GM19099 (cell line): ENCODE measurements around the gene KIFBP.

Experiments
- POLR2A ChIP-seq: IDR thresholded peaks from 3 replicates; pipeline ENCODE4 v1.6.1; 2011; ENCODE audit warnings: low read depth; ENCODE audit not compliant: insufficient read length; ENCODE audit errors: extremely low read depth

The KIFBP gene, protein sequence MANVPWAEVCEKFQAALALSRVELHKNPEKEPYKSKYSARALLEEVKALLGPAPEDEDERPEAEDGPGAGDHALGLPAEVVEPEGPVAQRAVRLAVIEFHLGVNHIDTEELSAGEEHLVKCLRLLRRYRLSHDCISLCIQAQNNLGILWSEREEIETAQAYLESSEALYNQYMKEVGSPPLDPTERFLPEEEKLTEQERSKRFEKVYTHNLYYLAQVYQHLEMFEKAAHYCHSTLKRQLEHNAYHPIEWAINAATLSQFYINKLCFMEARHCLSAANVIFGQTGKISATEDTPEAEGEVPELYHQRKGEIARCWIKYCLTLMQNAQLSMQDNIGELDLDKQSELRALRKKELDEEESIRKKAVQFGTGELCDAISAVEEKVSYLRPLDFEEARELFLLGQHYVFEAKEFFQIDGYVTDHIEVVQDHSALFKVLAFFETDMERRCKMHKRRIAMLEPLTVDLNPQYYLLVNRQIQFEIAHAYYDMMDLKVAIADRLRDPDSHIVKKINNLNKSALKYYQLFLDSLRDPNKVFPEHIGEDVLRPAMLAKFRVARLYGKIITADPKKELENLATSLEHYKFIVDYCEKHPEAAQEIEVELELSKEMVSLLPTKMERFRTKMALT

DNA sequence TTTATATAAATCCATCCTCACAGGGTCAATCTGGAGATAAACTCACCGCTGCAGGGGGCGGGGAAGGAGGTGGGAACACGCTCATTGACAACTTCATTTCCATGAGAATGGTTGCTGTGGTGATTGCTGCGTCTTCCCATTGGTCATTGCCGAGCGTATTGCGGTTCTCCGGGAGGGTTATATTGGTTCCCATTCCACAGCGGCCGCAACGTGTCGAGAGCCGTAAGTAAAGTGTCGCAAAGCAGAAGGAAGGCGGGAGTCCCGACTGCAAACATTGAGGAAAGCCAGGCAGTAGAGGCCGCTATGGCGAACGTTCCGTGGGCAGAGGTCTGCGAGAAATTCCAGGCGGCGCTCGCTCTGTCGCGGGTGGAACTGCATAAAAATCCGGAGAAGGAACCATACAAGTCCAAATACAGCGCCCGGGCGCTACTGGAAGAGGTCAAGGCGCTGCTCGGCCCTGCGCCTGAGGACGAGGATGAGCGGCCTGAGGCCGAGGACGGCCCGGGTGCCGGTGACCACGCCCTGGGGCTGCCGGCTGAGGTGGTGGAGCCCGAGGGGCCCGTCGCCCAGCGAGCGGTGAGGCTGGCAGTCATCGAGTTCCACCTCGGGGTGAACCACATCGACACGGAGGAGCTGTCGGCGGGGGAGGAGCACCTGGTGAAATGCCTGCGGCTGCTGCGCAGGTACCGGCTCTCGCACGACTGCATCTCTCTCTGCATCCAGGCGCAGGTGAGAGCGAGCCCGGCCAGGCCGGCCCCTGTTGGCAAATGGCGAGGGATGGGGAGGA is at the start of gene KIFBP:
KIFBP (plus strand) TSS at position 274 of the 787 bp plus-strand sequence; CDS start at position 304, 30 bp downstream.
- TF ChIP-seq POLR2A: peak; percentile 79

GRCh38 chr10:68938884-68939283 is 49.7 kb upstream of the KIFBP start:
- TF ChIP-seq POLR2A: no peak

DNA sequence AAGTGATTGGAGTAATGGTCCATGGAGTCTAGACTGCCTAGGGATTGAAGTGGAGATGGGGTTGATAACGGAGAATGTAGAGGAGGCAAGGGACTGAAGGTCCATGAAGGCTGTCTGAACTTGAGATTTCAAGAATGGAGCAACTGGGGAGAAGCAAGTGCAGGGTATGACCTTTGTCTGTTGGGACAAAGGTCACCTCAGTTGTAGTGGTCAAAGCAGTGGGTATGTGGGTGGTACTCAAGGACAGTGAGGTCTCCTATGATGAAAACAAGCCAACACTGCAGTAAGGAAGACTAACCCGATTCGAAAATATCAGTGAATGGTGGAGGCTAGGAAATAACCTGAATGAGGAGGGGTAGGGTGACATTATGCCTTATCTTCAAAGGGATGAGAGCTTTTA is 38.0 kb upstream of the KIFBP start:
- TF ChIP-seq POLR2A: no peak

GRCh38 chr10:68954904-68955303 is 33.7 kb upstream of the KIFBP start:
- no peak for TF ChIP-seq POLR2A

- no peak for TF ChIP-seq POLR2A
Observed at GRCh38 chr10:68955355-68955831, 33.2 kb upstream of the KIFBP start.

- peak; percentile 66 for TF ChIP-seq POLR2A
Observed at GRCh38 chr10:68955832-68956532, 32.6 kb upstream of the KIFBP start, which contains the start of gene DDX21. Gene DDX21 (plus strand): TSS chr10:68956170. CDS start chr10:68956226, 56 bp downstream.

GRCh38 chr10:68957284-68957615 is 31.4 kb upstream of the KIFBP start:
- TF ChIP-seq POLR2A: no peak

GRCh38 chr10:68957654-68958053 is 30.9 kb upstream of the KIFBP start:
- no peak for TF ChIP-seq POLR2A

- TF ChIP-seq POLR2A: no peak
Observed at GRCh38 chr10:68959695-68960527, 28.7 kb upstream of the KIFBP start.

DNA sequence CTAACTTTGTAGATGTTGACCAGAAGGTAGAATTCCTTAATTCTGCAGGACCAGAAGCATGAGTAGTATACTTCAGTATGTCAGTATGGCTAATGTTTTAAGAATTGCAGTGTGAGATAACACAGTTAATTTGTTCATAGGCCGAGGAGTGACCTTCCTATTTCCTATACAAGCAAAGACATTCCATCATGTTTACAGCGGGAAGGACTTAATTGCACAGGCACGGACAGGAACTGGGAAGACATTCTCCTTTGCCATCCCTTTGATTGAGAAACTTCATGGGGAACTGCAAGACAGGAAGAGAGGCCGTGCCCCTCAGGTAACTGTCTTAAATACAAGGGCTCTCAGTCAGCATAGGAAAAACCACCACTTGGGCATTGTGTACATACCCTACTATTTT is 25.5 kb upstream of the KIFBP start:
- TF ChIP-seq POLR2A: no peak

DNA sequence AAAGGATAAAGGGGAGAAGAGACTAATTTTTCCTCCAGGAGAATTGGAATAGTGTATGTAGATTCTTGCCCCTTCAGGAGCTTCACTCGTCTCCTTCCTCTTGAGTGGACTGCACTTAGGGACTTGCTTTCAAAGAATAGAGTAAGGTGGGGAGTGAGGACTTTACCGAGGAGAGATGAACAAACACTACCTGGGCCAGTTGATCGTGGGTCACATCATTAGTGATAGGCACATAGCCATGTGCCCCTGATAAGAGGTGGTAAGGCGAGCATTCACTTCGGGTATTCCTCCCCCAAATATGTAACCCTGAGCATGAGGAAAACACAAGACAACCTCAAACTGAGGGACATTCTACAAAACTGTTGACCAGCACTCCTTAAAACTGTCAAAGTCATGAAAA is 14.6 kb upstream of the KIFBP start:
- no peak for TF ChIP-seq POLR2A

DNA sequence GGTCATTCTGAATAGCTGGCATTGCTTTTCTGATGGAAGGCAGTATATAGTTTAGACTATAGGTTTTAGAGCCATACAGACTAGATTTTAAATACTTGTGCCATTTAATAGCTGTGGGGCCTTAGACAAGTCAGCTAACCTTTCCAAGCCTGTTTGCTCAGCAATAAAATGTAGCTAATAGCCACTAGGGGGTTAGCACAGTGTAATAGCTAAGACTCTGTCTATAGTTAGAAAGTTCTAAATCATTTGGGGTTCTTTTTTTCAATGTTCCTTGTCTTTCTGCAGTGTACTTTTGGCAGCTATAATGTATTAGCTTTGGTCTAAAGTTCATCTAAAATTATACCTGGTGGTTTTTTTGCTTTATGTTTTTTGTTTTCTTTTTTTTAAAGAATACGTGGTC is 7.5 kb upstream of the KIFBP start:
- no peak for TF ChIP-seq POLR2A

DNA sequence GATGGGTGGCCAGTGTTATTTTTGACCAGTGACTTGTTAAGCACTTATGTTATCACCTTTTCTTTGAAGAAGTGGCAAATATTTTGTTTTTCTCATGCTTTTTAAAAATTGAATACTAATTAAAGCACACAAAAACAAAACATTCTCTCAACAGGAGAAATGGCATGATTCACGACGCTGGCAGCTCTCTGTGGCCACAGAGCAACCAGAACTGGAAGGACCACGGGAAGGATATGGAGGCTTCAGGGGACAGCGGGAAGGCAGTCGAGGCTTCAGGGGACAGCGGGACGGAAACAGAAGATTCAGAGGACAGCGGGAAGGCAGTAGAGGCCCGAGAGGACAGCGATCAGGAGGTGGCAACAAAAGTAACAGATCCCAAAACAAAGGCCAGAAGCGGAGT is 6.2 kb upstream of the KIFBP start:
- TF ChIP-seq POLR2A: no peak

DNA sequence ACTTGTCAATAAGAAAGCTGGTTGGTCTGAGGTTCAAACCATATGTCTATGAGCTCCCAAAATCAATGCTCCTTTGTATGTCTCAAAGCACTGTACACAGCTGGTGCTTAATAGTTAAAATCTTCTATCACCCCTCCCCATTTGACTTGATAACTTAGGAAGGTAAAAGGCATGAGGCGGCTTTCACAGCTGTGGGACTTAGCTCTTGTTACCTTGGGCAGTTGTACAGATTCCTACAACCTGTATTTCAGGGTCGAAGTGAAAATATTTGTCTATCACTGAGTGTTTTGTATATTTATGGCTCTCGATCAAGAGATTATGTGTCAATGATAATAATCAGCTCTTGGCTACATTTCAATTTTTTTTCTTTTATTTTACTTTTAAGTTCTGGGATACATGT is 992 bp upstream of the KIFBP start:
- TF ChIP-seq POLR2A: no peak
